BLaER1 (cell line): ENCODE measurements around the gene THAP4.

ENCODE experiments used
- H3K27ac ChIP-seq: shearing (Covaris generic); formaldehyde crosslinking; 2 replicates; pipeline ENCODE4 v1.8.1; 2022
- H3K27me3 ChIP-seq: shearing (Covaris generic); formaldehyde crosslinking; 2 replicates; pipeline ENCODE4 v1.8.1; 2022
- H3K36me3 ChIP-seq: shearing (Covaris generic); formaldehyde crosslinking; 2 replicates; pipeline ENCODE4 v1.8.1; 2022
- H3K4me1 ChIP-seq: shearing (Covaris generic); formaldehyde crosslinking; 2 replicates; pipeline ENCODE4 v1.8.1; 2022
- H3K4me2 ChIP-seq: shearing (Covaris generic); formaldehyde crosslinking; 2 replicates; pipeline ENCODE4 v1.8.1; 2022
- H3K4me3 ChIP-seq: shearing (Covaris generic); formaldehyde crosslinking; 2 replicates; pipeline ENCODE4 v1.8.1; 2022
- H3K9ac ChIP-seq: shearing (Covaris generic); formaldehyde crosslinking; 2 replicates; pipeline ENCODE4 v1.8.1; 2022
- H3K9me3 ChIP-seq: shearing (Covaris generic); formaldehyde crosslinking; 2 replicates; pipeline ENCODE4 v1.8.1; 2022
- H4K20me1 ChIP-seq: shearing (Covaris generic); formaldehyde crosslinking; 2 replicates; pipeline ENCODE4 v1.8.1; 2022
- Cebpa-rat ChIP-seq: shearing (Covaris generic); IDR thresholded peaks from 2 replicates; pipeline ENCODE4 v1.8.1; 2022

The THAP4 gene

GRCh38 chr2:241653210-241653750 is 16.3 kb upstream of the THAP4 start:
- H3K9ac ChIP-seq: no peak overlapping the region
- no peak overlapping the region for H3K27ac ChIP-seq
- H3K4me3 ChIP-seq: no peak overlapping the region
- no peaks in the 10 kb centered on the region for H3K9me3 ChIP-seq
- H4K20me1 ChIP-seq: peaks cover 86% of the 10 kb centered on the region
- H3K4me2 ChIP-seq: no peak overlapping the region
- TF ChIP-seq Cebpa-rat: no peak
- no peaks in the 10 kb centered on the region for H3K27me3 ChIP-seq
- H3K4me1 ChIP-seq: peaks cover 18% of the 10 kb centered on the region
- peaks cover 84% of the 10 kb centered on the region for H3K36me3 ChIP-seq

- peaks cover 79% of the 10 kb centered on the region for H3K36me3 ChIP-seq
- H3K4me1 ChIP-seq: peaks cover 24% of the 10 kb centered on the region
- H3K9me3 ChIP-seq: no peaks in the 10 kb centered on the region
- H4K20me1 ChIP-seq: peaks cover 86% of the 10 kb centered on the region
- no peak for TF ChIP-seq Cebpa-rat
- H3K27ac ChIP-seq: no peak overlapping the region
- no peak overlapping the region for H3K9ac ChIP-seq
- H3K4me2 ChIP-seq: no peak overlapping the region
- H3K27me3 ChIP-seq: no peaks in the 10 kb centered on the region
- H3K4me3 ChIP-seq: no peak overlapping the region
Measured at GRCh38 chr2:241652722-241653121, 15.8 kb upstream of the THAP4 start.

GRCh38 chr2:241652142-241652541 is 15.2 kb upstream of the THAP4 start:
- Histone ChIP-seq H3K27me3 (no peaks in the 10 kb centered on the region), H3K4me2 (no peak overlapping the region), H3K9ac (no peak overlapping the region), H3K4me1 (peaks cover 26% of the 10 kb centered on the region), H3K9me3 (no peaks in the 10 kb centered on the region), H3K4me3 (no peak overlapping the region), H3K27ac (no peak overlapping the region), H4K20me1 (peaks cover 89% of the 10 kb centered on the region), H3K36me3 (peaks cover 73% of the 10 kb centered on the region)
- TF ChIP-seq Cebpa-rat: no peak

GRCh38 chr2:241649927-241650326 is 13.0 kb upstream of the THAP4 start:
- H3K9me3 ChIP-seq: no peaks in the 10 kb centered on the region
- no peak overlapping the region for H3K27ac ChIP-seq
- H4K20me1 ChIP-seq: peaks cover 99% of the 10 kb centered on the region
- TF ChIP-seq Cebpa-rat: no peak
- H3K9ac ChIP-seq: no peak overlapping the region
- H3K4me2 ChIP-seq: no peak overlapping the region
- peaks cover 72% of the 10 kb centered on the region for H3K36me3 ChIP-seq
- H3K4me3 ChIP-seq: no peak overlapping the region
- no peaks in the 10 kb centered on the region for H3K27me3 ChIP-seq
- peaks cover 26% of the 10 kb centered on the region for H3K4me1 ChIP-seq

GRCh38 chr2:241649404-241649803 is 12.4 kb upstream of the THAP4 start:
- Histone ChIP-seq H3K27me3 (no peaks in the 10 kb centered on the region), H3K27ac (no peak overlapping the region), H3K4me1 (peaks cover 26% of the 10 kb centered on the region), H4K20me1 (peaks cover 99% of the 10 kb centered on the region), H3K4me2 (peak overlapping the region; percentile 21), H3K4me3 (no peak overlapping the region), H3K9me3 (no peaks in the 10 kb centered on the region), H3K36me3 (peaks cover 72% of the 10 kb centered on the region), H3K9ac (no peak overlapping the region)
- no peak for TF ChIP-seq Cebpa-rat

- peaks cover 26% of the 10 kb centered on the region for H3K4me1 ChIP-seq
- H3K4me3 ChIP-seq: no peak overlapping the region
- peaks cover 70% of the 10 kb centered on the region for H3K36me3 ChIP-seq
- no peak overlapping the region for H3K27ac ChIP-seq
- peak overlapping the region; percentile 7; the same call in 1 of the 2 replicates for H3K9ac ChIP-seq
- no peak for TF ChIP-seq Cebpa-rat
- H4K20me1 ChIP-seq: peaks cover 100% of the 10 kb centered on the region
- H3K9me3 ChIP-seq: no peaks in the 10 kb centered on the region
- H3K4me2 ChIP-seq: peak overlapping the region; percentile 21
- no peaks in the 10 kb centered on the region for H3K27me3 ChIP-seq
Measured at GRCh38 chr2:241648453-241648852, 11.5 kb upstream of the THAP4 start.

- no peaks in the 10 kb centered on the region for H3K9me3 ChIP-seq
- no peak overlapping the region for H3K9ac ChIP-seq
- peaks cover 36% of the 10 kb centered on the region for H3K4me1 ChIP-seq
- no peak overlapping the region for H3K4me2 ChIP-seq
- TF ChIP-seq Cebpa-rat: no peak
- no peak overlapping the region for H3K27ac ChIP-seq
- H3K27me3 ChIP-seq: no peaks in the 10 kb centered on the region
- peaks cover 55% of the 10 kb centered on the region for H3K36me3 ChIP-seq
- no peak overlapping the region for H3K4me3 ChIP-seq
- H4K20me1 ChIP-seq: peaks cover 100% of the 10 kb centered on the region
Measured at GRCh38 chr2:241645915-241646645, 9.1 kb upstream of the THAP4 start.

GRCh38 chr2:241645056-241645914 is 8.3 kb upstream of the THAP4 start:
- no peak overlapping the region for H3K9ac ChIP-seq
- no peak overlapping the region for H3K4me3 ChIP-seq
- H4K20me1 ChIP-seq: peaks cover 100% of the 10 kb centered on the region
- H3K4me2 ChIP-seq: no peak overlapping the region
- H3K36me3 ChIP-seq: peaks cover 55% of the 10 kb centered on the region
- no peak overlapping the region for H3K27ac ChIP-seq
- no peaks in the 10 kb centered on the region for H3K27me3 ChIP-seq
- H3K9me3 ChIP-seq: no peaks in the 10 kb centered on the region
- peaks cover 43% of the 10 kb centered on the region for H3K4me1 ChIP-seq
- TF ChIP-seq Cebpa-rat: no peak

- Histone ChIP-seq H3K27ac (no peak overlapping the region), H3K36me3 (peaks cover 63% of the 10 kb centered on the region), H4K20me1 (peaks cover 89% of the 10 kb centered on the region), H3K4me2 (no peak overlapping the region), H3K4me1 (peaks cover 28% of the 10 kb centered on the region), H3K4me3 (no peak overlapping the region), H3K9ac (no peak overlapping the region; the same call in 1 of the 2 replicates), H3K27me3 (no peaks in the 10 kb centered on the region), H3K9me3 (peaks cover 15% of the 10 kb centered on the region)
- TF ChIP-seq Cebpa-rat: no peak
Measured at GRCh38 chr2:241641631-241642030, 4.7 kb upstream of the THAP4 start.

- Histone ChIP-seq H3K4me2 (no peak overlapping the region), H3K36me3 (peaks cover 49% of the 10 kb centered on the region), H4K20me1 (peaks cover 86% of the 10 kb centered on the region), H3K9ac (no peak overlapping the region), H3K9me3 (peaks cover 15% of the 10 kb centered on the region), H3K27ac (no peak overlapping the region), H3K4me3 (no peak overlapping the region), H3K27me3 (no peaks in the 10 kb centered on the region), H3K4me1 (peaks cover 35% of the 10 kb centered on the region)
- TF ChIP-seq Cebpa-rat: no peak
Measured at GRCh38 chr2:241640165-241640795, 3.3 kb upstream of the THAP4 start.
